Stimulated activated CD8-positive, alpha-beta memory T cell treated with anti-CD3 and anti-CD28 coated beads, Interleukin-7, amount 100 ng/mL, for 48 hours (primary cell): ENCODE results near the gene KRT13.
"Not testable (repeated sequence)": the region's sequence is repeated elsewhere in the genome, so short reads cannot be mapped to it uniquely, and the experiment has no call there.

Experiments
- DNase-seq, 2 donors: peaks; one replicate each; pipeline ENCODE4 v3.0.0-alpha.2; 2020; ENCODE audit warnings: low read depth in 1 of 2; ENCODE audit errors: extremely low read depth in 1 of 2

The KRT13 gene

DNA sequence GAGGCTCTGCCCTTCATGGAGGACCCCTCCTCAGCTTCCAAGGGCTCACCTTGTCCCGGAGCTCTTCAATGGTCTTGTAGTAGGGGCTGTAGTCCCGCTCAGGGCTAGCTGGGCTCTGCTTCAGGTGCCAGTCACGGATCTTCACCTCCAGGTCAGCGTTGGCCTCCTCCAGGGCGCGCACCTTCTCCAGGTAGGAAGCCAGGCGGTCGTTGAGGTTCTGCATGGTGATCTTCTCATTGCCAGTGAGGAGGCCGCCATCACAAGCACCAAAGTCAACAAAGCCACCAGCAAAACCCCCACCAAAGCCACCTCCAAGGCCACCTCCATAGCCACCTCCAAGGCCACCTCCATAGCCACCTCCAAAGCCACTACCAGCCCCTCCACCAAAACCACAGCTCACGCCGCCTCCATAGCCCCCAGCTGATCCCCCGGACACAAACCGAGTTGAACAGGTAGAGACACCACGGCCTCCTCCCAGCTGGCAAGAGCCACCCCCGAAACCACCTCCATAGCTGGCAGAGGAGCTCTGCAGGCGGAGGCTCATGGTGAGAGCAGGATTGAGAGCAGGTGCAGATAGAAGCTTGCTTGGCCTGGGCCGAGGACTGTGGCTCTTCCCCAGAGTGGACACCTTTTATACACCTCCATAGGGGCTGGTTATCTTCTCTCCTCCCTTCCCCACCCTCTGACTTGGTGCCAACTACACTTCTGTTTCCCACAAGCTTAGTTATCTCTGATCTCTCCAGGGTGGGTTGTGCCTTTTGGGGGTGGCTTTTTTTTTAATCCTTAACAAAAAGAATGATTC lies at the start of gene KRT13:
Gene KRT13 (minus strand): TSS at position 606 of the 802 bp plus-strand sequence. CDS start 62 bp downstream, at position 544.
- DNase-seq: no peak

DNA sequence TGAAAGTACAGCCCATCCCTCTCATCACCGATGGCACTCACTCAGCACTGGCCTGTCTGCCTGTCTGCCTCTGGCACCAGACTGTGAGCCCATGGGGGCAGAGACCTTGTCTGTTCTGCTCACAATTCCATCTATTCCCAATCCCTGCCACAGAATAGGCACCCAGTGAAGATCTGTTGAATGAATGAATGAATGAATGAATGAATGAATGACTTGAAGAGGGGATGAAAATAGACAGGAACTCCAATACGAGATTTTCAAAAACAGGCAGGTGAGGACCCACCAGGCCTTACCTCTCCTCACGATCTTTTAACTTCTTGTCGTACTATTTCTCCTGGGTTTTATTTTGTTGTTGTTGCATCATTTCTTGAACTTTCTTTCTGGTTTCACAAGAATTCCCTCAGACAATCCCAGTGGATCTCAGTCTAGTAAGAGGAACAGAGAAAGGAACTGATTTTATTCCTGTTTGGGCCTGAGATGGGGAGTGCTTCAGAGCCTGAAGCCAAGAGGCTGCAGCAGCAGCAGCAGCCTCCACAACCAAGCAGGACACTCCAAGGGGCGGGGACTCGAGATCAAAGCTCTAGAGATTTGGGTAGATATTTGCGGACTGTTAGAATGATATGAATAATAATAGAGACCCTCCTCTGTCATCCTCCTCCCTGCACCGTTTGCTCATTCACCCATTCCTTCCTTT lies 48.7 kb upstream of the KRT13 start:
- DNase-seq: no peak

DNA sequence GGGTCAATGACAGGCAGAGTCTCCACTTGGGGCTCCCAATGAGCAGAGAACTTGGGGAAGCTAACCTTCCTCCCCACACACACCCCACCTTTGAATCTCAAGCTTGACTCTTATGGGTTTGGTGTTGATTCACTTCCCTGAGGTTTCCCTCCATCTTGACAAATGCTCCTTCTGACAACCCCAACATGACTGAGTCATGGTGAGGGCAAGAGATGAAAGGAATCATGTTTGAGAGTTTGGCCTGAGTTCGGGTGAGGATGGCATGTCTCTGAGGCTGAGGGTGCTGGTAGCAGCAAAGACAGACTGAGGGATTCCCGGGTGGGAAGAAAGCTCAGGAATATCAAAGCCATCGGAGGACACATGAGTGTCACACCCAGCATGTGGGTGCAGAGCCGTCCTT lies 47.8 kb upstream of the KRT13 start:
- DNase-seq: no peak

DNA sequence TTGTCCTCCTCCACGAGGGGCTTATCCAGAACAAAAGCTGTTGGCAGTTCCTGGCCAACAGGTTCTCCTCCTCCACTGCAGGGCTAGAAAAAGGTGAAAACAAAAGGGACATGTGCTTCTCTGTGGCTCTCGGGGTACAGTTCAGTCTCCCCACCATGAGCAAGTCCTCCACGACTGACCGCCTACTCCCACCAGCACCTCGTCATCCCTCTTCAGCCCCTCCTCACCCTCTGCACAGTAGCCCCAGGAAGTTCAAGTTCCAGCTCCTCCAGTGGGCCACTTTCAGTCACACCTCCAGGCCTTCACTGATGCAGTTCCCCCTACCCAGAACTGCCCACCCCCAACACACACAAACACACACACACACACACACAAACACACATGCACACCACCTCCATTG lies 47.0 kb upstream of the KRT13 start:
- no peak for DNase-seq

DNA sequence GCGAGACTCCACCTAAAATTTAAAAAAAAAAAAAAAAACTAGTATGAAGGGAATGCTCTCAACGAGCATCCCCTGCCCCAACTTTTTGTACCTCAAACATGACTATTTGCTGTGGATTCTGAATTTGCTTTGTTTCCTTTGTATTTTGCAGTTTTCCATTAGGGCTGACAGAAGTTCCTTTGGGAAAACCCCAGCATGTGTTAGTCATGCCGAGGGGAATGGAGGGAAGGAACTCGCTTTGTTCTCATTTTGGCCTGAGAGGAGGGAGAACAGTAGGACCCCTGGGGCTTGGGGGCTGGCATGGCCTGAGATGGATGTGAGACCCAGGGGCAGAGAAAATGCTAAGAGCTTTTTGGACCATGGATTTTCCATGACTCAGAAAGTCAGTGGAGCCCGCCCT lies 46.0 kb upstream of the KRT13 start:
- DNase-seq: no peak

DNA sequence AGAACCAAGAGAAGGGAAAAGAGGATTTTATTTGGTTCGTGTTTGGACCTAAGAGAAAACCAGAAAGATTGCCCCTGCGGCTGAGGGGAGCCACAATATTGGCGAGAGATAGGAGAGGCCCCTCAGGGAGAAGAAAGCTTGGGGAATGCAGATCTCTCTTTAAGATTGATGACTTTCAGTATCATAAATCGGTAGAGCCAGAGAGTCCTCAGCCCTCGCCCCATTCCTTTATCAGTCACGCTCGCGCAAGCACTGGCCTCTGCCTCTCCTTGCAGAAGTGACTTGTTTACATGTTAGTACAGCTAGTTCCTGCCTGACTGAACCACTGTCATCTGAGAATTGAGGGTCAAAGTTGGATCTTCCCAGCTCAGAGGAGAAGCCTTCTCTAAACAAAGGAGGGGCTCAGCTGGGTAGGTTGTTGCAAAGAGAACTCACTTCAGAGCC lies 44.2 kb upstream of the KRT13 start:
- DNase-seq: no peak

DNA sequence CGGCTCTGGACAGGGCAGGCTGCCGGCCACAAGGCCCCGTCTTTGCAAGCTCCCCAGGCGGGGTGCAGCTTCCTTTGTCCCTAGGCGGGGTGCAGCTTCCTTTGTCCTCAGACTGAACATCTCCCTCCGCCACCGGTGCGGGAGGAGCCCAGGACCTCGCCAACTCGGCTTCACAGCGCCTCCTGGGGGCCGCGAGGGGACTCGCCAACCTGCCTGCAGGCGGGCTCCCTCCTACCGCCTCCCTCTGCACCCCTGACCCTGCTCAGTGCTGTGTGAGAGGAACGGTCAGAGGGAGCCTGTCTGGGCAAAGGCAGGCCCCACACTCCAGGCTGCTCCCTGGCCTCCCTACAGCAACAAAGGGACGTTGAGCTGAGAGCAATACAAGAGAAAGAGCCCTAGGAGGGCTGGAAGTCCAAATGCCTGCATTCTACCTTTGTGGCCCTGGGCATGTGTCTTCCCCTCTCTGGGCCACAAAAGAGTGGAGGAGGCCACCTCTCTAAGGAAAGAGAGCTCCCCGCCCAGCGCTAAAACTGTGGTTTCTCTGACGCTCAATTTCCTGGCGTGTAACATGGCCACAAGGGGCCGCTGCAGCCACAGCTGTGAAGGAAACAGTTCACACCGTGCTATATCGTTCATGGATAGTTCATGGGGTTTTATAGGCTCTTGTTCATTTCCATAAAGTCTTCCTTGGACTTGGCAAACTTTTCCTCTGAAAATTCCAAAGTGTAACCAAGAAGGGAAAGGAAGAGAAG lies 43.6 kb upstream of the KRT13 start:
- peak; percentile 40 to 73 for DNase-seq

DNA sequence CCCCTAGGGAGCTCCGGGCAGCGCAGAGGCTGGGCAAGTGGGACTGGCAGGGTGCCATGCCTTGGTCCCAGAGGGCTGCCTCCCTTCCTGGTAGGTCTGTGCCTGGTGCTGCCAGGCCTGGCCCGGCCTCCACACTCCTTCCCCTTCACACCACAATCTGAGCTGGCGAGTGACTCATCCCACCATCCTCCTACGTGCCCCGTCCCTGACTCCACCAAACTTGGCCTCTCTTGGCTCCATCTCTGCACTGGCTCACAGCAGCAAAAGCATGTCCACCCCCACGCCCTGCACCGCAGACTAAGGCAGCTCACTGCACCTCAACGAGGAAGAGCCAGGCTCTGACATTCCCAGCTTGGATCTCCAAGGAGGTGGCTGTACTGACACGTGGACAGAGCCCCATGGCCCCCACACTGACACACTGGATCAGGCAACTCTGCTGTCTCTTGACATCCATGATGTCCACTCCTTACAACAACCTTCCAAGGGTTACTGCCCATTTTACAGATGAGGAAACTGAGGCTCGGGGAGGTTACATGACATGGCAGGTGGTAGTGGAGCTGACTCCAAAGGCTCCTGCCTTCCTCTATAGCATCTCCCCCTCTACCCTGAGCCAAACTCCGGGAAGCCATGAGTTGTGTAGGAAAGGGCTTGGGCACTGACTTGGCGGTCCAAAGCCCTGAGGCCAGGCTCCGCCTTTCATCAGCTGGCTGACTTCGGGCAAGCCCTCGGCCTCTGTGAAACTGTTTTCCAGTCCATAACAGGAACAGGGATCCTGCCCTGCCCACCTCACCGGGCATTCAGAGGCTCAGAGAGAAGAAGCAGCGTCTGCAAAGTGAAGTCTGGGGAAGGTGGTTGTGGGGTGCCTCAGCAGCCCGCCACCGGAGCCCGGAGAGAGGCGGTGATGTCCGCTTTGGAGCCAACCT lies 42.8 kb upstream of the KRT13 start:
- DNase-seq: peak; percentile 37 to 85

DNA sequence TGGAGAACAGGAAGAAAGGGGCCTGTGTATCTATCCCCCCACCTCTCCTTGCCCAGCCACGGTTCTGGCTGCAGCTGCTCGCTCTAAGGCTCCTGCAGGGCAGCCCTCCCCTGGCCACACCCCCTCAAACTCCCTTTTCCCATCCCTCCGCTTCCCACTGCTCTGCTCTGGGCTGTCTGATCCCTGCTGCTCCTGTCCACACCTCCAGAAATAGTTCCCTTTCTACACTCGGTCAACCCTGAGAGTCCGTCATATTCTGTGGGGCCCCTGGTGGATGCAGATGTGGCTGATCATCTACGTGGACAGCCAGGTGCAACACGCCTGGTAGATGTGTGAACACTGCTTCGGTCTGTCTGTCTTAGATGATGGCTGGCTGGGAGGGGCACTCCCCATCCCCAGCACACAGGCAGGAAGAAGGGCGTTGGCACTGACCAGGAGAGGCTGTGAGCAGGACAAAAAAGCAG lies 42.0 kb upstream of the KRT13 start:
- DNase-seq: no peak

DNA sequence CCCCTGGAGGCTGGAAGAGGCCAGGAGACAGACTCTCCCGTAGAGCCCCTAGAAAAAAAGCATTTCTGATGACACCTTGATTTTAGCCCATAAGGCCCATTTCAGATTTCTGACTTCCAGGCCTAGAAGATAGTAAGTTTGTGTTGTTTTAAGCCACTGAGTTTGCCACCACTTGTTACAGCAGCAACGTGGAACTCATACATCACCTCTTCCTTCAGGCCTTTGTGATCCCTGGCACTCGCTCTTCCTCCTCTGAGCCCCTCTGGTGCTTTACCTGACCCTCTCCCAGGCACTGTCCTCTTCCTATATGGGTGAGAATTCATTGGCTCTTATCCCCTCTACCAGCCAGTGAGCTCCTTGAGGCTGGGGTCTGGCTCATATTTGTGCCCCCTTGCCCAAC lies 41.4 kb upstream of the KRT13 start:
- no peak for DNase-seq

DNA sequence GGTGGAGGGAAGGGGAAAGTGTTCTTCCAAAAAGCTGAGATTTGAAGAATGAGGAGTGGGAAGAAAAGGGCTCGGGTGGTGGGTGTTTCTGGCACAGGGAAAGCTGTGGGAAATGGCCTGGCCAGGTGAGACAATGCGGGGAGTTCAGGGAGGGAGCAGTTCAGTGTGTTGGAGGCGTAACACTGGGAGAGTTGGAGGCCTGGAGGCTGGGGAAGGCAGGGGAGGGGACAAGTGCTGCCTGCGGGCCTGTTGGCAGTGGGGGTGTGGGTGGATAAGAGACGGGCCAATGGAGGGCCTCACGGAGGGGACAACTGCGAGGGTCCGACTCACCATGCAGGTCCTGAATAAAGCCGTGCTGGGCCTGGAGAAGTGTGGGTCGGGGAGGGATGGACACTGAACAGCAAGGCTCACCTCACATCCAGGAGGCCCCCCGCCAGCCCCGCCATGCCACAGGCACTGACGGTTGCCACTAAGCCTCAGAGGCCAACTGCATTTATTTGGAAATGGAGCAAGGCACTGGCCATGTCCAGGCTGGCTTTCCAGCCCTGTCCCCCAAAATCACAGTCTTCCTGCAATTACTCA lies 40.5 kb upstream of the KRT13 start:
- no peak for DNase-seq

DNA sequence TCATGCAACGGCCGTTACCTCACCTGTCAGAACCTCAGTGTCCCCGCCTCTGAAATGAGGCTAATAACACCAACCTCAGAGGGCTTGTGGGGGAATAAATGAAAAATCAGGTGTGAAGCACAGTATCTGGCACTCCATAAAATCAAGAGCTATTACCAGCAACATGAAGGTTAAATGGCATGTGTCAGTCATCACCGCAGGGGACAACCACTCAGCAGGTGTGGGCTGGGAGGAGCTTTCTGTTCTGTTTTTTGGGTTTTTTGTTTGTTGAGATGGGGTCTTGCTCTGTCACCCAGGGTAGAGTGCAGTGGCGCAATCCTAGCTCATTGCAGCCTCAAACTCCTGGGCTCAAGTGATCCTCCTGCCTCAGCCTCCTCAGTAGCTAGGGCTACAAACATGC lies 39.5 kb upstream of the KRT13 start:
- no peak for DNase-seq

DNA sequence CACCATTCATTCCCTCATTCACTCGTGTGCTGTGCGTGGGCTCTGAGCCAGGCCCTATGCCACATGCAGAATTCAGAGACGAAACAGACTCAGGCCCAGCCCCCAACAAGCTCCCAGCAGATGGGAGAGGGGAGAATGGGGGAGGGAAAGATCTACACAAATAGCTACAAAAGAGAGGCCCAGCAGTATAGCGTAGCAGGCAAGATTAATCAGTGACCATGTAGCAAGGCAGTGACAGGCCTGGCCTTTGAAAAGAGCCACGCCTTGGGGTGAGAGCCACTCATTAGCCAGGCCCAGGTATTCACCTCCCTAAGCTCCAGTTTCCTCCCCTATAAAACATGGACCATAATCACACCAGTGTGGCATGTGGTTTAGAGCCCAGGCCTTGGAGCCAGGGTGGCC lies 39.1 kb upstream of the KRT13 start:
- DNase-seq: no peak

DNA sequence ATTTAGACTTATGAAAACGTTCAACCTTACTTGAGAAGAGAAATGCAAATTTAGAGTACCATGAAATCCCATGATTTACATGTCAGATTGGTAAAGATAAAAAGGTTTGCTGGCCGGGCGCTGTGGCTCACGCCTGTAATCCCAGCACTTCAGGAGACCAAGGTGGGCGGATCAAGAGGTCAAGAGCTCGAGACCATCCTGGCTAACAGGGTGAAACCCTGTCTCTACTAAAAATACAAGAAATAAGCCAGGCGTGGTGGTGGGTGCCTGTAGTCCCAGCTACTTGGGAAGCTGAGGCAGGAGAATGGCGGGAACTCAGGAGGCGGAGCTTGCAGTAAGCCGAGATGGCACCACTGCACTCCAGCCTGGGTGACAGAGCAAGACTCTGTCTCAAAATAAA lies 37.4 kb upstream of the KRT13 start:
- not testable (repeated sequence) for DNase-seq

DNA sequence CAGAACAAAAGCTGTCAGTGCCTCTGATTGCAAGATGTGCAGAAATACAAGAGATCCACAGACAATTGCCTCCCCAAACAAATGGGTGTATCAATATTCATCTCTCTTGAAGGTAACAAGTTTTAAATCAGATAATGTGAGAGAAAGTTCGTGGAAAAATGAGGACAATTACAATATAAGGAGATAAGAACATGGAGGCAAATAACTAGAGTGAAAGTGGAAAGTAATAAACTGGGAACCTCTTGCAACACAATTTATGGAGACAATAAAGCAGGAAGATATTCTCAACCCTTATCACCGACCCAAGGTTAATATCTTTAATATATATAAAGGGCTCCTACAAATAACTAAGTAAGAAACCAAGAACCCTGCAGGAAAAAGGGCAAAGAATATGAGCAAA lies 36.9 kb upstream of the KRT13 start:
- no peak for DNase-seq

DNA sequence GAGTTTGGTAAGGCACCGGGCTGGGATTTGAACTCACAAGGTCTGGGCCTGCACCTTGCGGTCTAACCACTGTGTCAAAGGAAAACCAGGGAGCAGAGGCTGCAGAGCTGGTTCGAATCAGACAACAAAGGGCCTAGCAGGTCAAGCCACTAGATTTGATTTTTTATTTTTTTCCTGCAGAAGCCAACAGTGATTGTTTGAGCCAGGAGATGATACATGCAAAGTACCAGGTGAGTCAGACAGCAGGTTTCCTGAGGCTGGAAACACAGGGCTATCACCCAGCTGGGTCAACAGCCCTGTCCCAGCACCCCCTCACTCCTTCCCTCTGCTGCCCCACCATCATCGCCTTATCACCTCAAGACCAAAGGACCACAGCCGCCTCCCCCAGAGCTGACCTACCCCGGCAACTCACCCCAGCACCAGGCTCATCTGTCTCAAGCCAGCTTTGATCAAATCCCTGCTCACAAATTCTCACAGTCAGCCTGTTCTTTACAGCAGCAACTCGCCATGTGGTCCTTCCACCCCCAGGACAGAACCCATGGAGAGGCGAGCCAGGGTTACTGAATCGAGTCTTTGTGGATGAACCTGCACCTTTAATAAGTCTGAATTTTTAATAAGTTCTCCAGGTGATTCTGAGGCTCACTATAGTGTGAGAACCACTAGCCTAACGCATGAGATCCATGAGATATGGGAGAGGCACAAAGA lies 35.7 kb upstream of the KRT13 start:
- DNase-seq: no peak

DNA sequence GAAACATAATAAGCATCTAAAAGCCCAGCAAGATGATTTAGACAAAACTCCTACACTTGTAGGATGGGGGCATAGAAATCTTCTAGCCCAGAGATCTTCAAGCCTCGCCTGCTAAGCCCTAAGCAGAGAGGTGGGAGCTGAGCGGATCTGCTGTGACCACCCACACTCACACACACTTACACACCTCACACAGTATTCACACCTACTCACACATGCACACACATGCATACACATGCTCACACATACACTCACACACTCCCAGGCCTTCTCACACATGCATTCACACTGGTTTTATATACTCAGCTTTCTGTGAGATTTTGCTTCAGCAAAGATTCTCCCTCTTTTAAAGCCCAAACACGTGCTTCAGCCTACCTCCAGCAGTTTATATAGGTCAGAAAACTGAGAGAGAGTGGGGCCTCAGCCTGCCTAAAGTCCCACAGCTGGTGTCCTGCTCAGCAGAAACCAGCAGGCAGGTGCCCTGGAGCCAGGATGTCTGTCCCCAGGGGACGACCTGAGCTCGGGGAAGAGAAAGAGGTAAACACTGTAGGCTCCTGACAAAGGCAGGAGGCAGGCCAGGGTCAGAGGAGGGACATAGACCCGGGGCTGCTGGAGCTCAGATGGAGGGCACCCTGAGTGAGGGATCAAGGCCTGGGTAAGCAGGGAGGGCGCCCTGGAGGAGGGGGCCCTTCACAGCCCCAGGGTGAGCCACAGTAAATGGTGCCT lies 34.7 kb upstream of the KRT13 start:
- DNase-seq: no peak

DNA sequence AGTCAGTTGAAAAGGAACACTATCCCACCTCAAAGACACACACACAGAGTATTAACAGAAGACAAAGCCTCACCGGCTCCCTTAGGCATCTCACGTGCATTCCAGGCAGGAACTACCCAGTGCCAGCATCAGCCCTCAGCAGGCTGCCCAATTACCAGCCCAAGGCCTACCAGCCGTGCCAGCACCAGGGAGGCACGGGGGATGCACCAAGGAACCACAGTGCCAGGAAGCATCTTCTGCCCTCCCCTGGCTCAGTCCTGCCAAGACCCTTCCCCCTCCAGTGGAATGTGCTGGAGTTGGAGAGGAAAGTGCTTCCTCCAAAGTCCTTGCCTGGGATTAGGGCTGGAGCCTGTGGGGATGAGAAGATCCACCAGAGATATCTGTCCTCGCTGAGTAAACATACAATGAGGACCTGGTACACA lies 33.7 kb upstream of the KRT13 start:
- no peak for DNase-seq

DNA sequence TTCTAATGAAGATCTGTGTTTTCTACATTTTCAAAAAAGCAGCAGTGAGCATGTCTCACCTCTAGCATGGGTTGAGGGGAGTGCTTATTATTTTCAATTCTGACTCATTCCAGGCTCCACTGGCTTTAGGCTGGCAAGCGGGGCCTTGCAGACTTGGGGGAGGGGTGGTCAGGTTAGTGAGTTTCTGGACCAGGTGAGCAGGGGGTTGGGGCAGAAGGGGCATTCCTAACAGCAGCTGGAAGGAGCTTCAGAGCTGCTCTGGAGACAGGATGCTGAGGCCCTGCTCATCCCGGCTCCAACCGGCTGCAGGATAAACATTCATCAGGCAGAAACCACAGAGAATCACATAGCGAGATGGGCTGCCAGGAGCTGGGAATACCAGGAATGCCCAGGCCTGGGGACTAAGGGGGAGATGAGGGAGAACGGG lies 33.2 kb upstream of the KRT13 start:
- no peak for DNase-seq
